DND-41 (cell line): Measurements from ENCODE around the gene ECSIT.

Source experiments
- EZH2 ChIP-seq: IDR thresholded peaks from 3 replicates; pipeline ENCODE4 v1.6.1; 2012; ENCODE audit warnings: borderline replicate concordance, low read depth, mild to moderate bottlenecking, moderate library complexity, low read length, inconsistent platforms; ENCODE audit not compliant: severe bottlenecking
- TF ChIP-seq, protein P1 (sequence below): IDR thresholded peaks from 2 replicates; pipeline ENCODE4 v1.5.1; 2012; ENCODE audit warnings: borderline replicate concordance, low read length, moderate library complexity, mild to moderate bottlenecking; ENCODE audit not compliant: poor library complexity, severe bottlenecking; ENCODE audit errors: extremely low read depth

DNA sequence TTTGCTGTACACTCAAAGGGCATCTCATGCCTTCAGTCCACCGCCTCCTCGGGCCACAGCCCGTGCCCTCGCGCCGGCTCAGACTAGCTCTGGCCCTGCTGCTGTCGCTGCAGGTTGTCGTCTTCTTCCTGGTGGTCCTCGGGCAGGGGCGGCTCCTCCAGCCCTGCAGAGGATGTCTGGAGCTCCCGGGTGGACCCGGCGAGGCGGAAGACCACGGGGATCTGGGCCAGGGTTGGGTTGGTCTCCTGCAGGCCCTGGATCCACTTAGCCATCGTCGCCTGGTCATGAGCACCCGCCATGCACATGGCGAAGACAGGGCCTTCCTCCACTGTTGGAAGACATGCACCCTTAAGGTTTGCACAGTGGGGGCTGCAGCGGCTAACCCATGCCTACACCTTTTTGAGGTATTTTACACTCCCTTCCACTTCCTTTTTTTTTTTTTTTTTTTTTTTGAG is 22.8 kb downstream of the ECSIT start:
- TF ChIP-seq, protein P1, sequence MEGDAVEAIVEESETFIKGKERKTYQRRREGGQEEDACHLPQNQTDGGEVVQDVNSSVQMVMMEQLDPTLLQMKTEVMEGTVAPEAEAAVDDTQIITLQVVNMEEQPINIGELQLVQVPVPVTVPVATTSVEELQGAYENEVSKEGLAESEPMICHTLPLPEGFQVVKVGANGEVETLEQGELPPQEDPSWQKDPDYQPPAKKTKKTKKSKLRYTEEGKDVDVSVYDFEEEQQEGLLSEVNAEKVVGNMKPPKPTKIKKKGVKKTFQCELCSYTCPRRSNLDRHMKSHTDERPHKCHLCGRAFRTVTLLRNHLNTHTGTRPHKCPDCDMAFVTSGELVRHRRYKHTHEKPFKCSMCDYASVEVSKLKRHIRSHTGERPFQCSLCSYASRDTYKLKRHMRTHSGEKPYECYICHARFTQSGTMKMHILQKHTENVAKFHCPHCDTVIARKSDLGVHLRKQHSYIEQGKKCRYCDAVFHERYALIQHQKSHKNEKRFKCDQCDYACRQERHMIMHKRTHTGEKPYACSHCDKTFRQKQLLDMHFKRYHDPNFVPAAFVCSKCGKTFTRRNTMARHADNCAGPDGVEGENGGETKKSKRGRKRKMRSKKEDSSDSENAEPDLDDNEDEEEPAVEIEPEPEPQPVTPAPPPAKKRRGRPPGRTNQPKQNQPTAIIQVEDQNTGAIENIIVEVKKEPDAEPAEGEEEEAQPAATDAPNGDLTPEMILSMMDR = no peak
- TF ChIP-seq EZH2 = no peak
